Adipocyte (in vitro differentiated cells): Measurements from ENCODE around the gene KBTBD8.

Experiments used
- DNase-seq: peaks from one replicate; pipeline ENCODE4 v3.0.0-alpha.2; 2015; ENCODE audit warnings: low read depth
- H3K27me3 ChIP-seq: replicated peaks from 2 replicates; pipeline ENCODE4 v1.7.0; 2013; ENCODE audit warnings: mild to moderate bottlenecking, low read length, moderate library complexity; ENCODE audit not compliant: control insufficient read depth, insufficient read depth
- H3K36me3 ChIP-seq: 2 replicates; pipeline ENCODE4 v1.7.0; 2013; ENCODE audit warnings: low read length, mild to moderate bottlenecking, moderate library complexity; ENCODE audit not compliant: control insufficient read depth, insufficient read depth, severe bottlenecking
- H3K4me1 ChIP-seq: 2 replicates; pipeline ENCODE4 v1.7.0; 2013; ENCODE audit warnings: mild to moderate bottlenecking, low read length, moderate library complexity; ENCODE audit not compliant: control insufficient read depth, insufficient read depth
- H3K4me3 ChIP-seq: 2 replicates; pipeline ENCODE4 v1.7.0; 2013; ENCODE audit warnings: mild to moderate bottlenecking, low read length, moderate library complexity
- H3K9ac ChIP-seq: 2 replicates; pipeline ENCODE4 v1.7.0; 2013; ENCODE audit warnings: mild to moderate bottlenecking, low read length, moderate library complexity
- H3K9me3 ChIP-seq: 2 replicates; pipeline ENCODE4 v1.7.0; 2013; ENCODE audit warnings: mild to moderate bottlenecking, low read length, moderate library complexity; ENCODE audit not compliant: control insufficient read depth

Gene KBTBD8, protein sequence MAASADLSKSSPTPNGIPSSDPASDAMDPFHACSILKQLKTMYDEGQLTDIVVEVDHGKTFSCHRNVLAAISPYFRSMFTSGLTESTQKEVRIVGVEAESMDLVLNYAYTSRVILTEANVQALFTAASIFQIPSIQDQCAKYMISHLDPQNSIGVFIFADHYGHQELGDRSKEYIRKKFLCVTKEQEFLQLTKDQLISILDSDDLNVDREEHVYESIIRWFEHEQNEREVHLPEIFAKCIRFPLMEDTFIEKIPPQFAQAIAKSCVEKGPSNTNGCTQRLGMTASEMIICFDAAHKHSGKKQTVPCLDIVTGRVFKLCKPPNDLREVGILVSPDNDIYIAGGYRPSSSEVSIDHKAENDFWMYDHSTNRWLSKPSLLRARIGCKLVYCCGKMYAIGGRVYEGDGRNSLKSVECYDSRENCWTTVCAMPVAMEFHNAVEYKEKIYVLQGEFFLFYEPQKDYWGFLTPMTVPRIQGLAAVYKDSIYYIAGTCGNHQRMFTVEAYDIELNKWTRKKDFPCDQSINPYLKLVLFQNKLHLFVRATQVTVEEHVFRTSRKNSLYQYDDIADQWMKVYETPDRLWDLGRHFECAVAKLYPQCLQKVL

DNA sequence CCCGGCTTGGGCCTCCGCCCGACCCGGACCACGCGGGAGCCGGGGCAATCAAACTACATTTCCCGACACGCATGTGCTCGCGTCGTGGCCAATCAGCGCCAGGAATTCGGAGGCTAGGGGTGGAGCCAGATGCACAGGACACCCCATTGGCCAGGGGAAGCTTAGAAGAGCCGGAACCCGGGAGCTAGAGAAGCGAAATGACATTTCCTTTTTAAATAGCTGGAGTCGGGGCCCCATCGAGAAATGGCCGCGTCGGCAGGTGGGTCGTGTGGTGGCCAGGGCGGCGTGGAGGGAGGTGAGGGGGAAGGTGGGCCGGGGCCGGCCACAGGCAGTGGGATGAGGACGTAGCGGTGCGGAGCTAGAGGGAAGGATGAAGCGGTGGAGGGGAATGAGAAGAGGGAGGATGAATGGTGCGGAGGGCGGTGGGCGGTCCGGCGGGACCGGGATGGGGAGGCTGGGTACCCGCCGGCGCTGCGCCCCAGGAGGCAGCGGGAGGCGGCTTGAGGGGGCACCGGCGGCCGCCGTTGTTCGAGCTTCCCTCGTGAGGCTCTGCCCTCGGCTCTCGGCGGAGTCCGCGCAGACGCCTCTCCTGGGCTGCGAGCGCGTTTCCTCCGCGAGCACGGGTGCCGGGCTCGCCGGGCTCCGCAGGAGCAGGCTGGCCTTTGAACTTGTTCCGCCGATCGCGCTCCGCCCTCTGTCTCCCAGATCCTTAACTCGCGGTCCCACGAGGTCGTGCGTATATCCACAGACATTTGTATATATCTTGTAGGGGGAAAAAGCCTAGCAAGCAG is at the start of gene KBTBD8:
Gene KBTBD8, plus strand, starts transcription at position 195 of the 791 bp plus-strand sequence. Its CDS starts 49 bp downstream, at position 244.
- no peaks in the 10 kb centered on the region for H3K27me3 ChIP-seq
- DNase-seq = peak; percentile 100
- H3K4me3 ChIP-seq = peak within 1 kb of the TSS; percentile 95
- H3K36me3 ChIP-seq = no peaks in the 10 kb centered on the region
- peaks cover 12% of the 10 kb centered on the region for H3K4me1 ChIP-seq
- H3K9ac ChIP-seq = peak within 1 kb of the TSS; percentile 78
- no peaks in the 10 kb centered on the region for H3K9me3 ChIP-seq

- Histone ChIP-seq H3K4me1 (no peaks in the 10 kb centered on the region), H3K36me3 (no peaks in the 10 kb centered on the region), H3K9me3 (no peaks in the 10 kb centered on the region), H3K27me3 (peaks cover 30% of the 10 kb centered on the region), H3K9ac (no peak overlapping the region), H3K4me3 (no peak overlapping the region)
- DNase-seq = no peak
These were observed 49.3 kb upstream of the KBTBD8 start for GRCh38 chr3:66948838-66949237.

DNA sequence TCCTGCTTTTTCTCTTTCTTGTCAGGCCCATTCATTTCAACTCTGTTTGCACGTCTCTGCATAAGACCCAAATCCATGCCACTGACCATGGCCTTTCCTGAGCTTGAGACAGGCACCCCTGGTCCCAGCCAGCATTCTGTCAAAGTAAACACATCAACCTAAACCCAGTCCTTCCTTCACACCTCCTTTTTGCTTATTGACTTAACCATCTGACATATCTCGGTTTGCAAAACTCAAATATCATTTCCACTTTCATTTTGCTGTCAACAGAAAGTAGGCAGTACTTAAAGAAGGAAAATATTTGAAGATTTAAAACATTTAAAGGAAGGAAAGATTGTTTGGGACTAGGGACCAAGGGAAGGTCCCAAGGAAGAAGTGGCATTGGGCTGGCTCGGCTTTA is 48.2 kb upstream of the KBTBD8 start:
- Histone ChIP-seq H3K4me1 (no peaks in the 10 kb centered on the region), H3K27me3 (peaks cover 30% of the 10 kb centered on the region), H3K9ac (no peak overlapping the region), H3K4me3 (no peak overlapping the region), H3K9me3 (no peaks in the 10 kb centered on the region), H3K36me3 (no peaks in the 10 kb centered on the region)
- DNase-seq = no peak

DNA sequence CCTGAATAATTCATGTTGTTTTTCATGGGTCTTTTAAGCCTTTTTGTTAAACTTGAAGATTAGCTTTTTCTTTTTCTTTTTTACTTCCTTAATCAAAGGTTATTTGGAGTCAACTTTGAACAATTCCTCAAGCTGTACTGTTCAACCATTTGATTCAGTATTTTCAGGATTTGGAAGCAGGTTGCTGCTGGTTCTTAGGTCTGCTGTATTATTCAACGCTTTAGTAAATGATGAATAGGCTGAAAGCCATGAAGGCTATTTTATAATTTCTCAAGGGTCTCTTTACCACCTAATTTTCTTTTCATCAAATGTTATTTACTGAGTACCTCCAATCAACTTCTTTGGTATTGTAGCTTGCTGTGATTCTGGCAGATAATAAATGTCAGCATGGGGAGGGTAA is 45.8 kb upstream of the KBTBD8 start:
- Histone ChIP-seq H3K4me1 (no peaks in the 10 kb centered on the region), H3K4me3 (no peak overlapping the region), H3K27me3 (peaks cover 29% of the 10 kb centered on the region), H3K36me3 (no peaks in the 10 kb centered on the region), H3K9ac (no peak overlapping the region), H3K9me3 (no peaks in the 10 kb centered on the region)
- no peak for DNase-seq

DNA sequence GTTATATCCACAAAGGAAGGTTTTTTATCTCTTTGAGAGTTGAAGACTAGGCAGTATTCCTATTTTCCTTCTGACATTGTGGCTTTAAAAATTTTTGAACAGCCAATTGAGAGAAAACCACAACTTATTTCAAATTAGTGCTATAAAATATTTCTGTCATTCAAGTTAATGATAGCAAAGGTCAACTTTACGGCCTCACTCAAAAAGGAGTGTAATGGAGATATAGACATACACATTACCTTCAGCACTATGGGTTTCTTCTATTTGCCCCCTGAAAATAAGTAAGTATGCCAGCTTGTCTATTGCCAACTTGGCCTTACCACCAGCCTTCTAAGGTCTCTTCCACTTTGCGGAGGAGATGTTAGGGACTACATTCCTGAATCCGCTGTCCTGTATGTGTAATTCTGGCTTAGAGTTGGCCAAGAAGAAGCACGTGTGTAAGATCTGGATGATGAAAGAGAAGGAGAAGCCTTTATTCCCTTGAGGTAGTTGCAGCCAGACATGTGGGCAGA is 44.1 kb upstream of the KBTBD8 start:
- Histone ChIP-seq H3K9me3 (no peaks in the 10 kb centered on the region), H3K4me3 (no peak overlapping the region), H3K4me1 (no peaks in the 10 kb centered on the region), H3K27me3 (peaks cover 29% of the 10 kb centered on the region), H3K36me3 (no peaks in the 10 kb centered on the region), H3K9ac (no peak overlapping the region)
- no peak for DNase-seq

- H3K9ac ChIP-seq = no peak overlapping the region
- no peaks in the 10 kb centered on the region for H3K36me3 ChIP-seq
- H3K9me3 ChIP-seq = no peaks in the 10 kb centered on the region
- peaks cover 33% of the 10 kb centered on the region for H3K27me3 ChIP-seq
- H3K4me3 ChIP-seq = no peak overlapping the region
- no peak for DNase-seq
- no peaks in the 10 kb centered on the region for H3K4me1 ChIP-seq
These were observed 41.4 kb upstream of the KBTBD8 start for GRCh38 chr3:66956742-66957141.

DNA sequence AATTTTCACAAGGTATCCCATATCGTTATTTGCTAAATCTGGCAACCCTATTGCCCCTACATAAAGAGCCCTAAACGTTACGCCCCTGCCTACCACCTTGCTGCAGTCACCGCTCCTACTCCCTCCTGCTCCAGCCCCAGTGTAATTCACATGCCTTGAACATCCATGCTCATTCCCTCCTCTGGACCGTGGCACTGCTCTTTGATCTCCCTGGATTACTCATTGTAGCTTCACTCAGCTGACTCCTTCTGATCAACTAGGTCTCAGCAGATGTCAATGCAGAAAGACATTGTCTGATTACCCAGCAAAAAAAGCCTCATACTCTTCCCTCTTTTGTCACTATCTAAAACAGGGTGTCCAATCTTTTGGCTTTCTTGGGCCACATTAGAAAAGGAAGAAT is 40.7 kb upstream of the KBTBD8 start:
- Histone ChIP-seq H3K4me3 (no peak overlapping the region), H3K9ac (no peak overlapping the region), H3K36me3 (no peaks in the 10 kb centered on the region), H3K4me1 (no peaks in the 10 kb centered on the region), H3K27me3 (peaks cover 30% of the 10 kb centered on the region), H3K9me3 (no peaks in the 10 kb centered on the region)
- DNase-seq = no peak

- no peak for DNase-seq
- H3K36me3 ChIP-seq = no peaks in the 10 kb centered on the region
- no peaks in the 10 kb centered on the region for H3K4me1 ChIP-seq
- H3K4me3 ChIP-seq = no peak overlapping the region
- H3K9ac ChIP-seq = no peak overlapping the region
- peaks cover 24% of the 10 kb centered on the region for H3K27me3 ChIP-seq
- H3K9me3 ChIP-seq = no peaks in the 10 kb centered on the region
These were observed 40.0 kb upstream of the KBTBD8 start for GRCh38 chr3:66958067-66958466.

DNA sequence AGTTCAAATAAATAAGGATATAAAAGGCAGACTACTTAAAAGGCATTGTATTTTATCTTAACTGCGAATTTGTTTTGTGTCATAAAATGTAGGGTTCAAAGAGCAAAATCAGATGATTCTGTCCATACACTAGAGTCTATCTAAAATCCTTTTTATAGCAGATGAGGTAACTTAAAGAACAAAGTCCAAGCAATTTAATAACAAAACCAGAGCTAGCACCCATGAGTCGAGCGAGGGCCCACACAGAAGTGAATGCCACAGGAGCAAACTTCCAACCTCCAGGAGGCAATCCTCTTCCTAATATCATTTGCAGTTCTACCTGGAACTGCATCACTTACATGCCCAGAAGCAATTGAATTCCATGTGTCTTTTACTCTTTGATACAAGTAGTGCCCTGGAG is 35.4 kb upstream of the KBTBD8 start:
- no peaks in the 10 kb centered on the region for H3K36me3 ChIP-seq
- H3K27me3 ChIP-seq = peaks cover 31% of the 10 kb centered on the region
- no peak for DNase-seq
- no peaks in the 10 kb centered on the region for H3K9me3 ChIP-seq
- no peaks in the 10 kb centered on the region for H3K4me1 ChIP-seq
- H3K9ac ChIP-seq = no peak overlapping the region
- no peak overlapping the region for H3K4me3 ChIP-seq

DNA sequence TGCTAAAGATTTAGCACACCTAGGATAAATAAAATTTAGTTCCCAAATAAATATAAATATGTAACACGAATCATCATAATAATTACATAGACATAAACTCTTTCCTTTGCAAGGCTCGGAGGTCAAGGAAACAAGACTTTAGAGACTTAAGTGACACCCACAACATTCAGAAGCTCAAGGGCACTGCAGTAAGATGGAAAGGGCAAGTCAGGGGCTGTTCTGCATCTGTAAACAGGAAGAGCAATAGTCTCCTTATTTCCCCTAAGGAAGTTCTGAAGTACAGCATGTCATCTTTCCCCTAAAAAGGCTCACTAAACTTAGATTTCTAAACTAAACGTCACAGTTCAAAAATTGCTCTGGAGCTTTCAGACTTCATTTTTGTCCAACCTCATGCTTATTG is 26.9 kb upstream of the KBTBD8 start:
- no peak for DNase-seq
- peaks cover 3% of the 10 kb centered on the region for H3K27me3 ChIP-seq
- no peak overlapping the region for H3K4me3 ChIP-seq
- H3K9ac ChIP-seq = no peak overlapping the region
- no peaks in the 10 kb centered on the region for H3K36me3 ChIP-seq
- H3K4me1 ChIP-seq = no peaks in the 10 kb centered on the region
- no peaks in the 10 kb centered on the region for H3K9me3 ChIP-seq

GRCh38 chr3:66971891-66972551 is 26.1 kb upstream of the KBTBD8 start:
- DNase-seq = peak; percentile 89
- no peaks in the 10 kb centered on the region for H3K4me1 ChIP-seq
- H3K9me3 ChIP-seq = no peaks in the 10 kb centered on the region
- no peak overlapping the region for H3K9ac ChIP-seq
- peak overlapping the region; percentile 73 for H3K4me3 ChIP-seq
- no peaks in the 10 kb centered on the region for H3K36me3 ChIP-seq
- H3K27me3 ChIP-seq = no peaks in the 10 kb centered on the region
